Testis (tissue), 3 donors: Measurements from ENCODE around the gene DERA. TPM values are rescaled to one million over a fixed set of nuclear protein-coding genes. Genes with fewer than 3 reads are reported as not detected.

Experiments
- DNase-seq: peaks from one replicate; pipeline ENCODE4 v3.0.0-alpha.2; 2019
- H3K27ac ChIP-seq, 2 donors: fragments of 200-600 bp; sonication (generic); one replicate each; pipeline ENCODE4 v1.5.1; 2019
- H3K27me3 ChIP-seq: fragments of 200-600 bp; sonication (generic); one replicate; pipeline ENCODE4 v1.5.1; 2019
- H3K36me3 ChIP-seq: fragments of 200-600 bp; sonication (generic); one replicate; pipeline ENCODE4 v1.5.1; 2017; ENCODE audit warnings: low read depth; ENCODE audit errors: missing control alignments
- H3K4me1 ChIP-seq: fragments of 200-600 bp; sonication (generic); one replicate; pipeline ENCODE4 v1.5.1; 2019
- H3K4me3 ChIP-seq, 2 donors: fragments of 200-600 bp; sonication (generic); one replicate each; pipeline ENCODE4 v1.5.1; 2017 to 2019
- H3K9me3 ChIP-seq: fragments of 200-600 bp; sonication (generic); one replicate; pipeline ENCODE4 v1.5.1; 2017
- CTCF ChIP-seq, 3 experiments: fragments of 450-650 bp in 2 of 3; fragments of 200-600 bp in 1 of 3; sonication (generic) in 1 of 3; IDR thresholded peaks; one replicate each; pipeline ENCODE4 v1.5.1; 2016 to 2019; ENCODE audit warnings: antibody characterized with exemption in 3 of 3, mild to moderate bottlenecking in 2 of 3, moderate library complexity in 1 of 3
- POLR2A ChIP-seq: fragments of 450-650 bp; IDR thresholded peaks from one replicate; pipeline ENCODE4 v1.6.1; 2017; ENCODE audit warnings: antibody characterized with exemption, mild to moderate bottlenecking, moderate library complexity
- WGBS, 2 donors: methylation state at CpG; one replicate each; pipeline ENCODE4 v1.1.5; 2018; 5-methylcytosine and 5-hydroxymethylcytosine counted together
- intact Hi-C: fragments of 100-400 bp; cut with DNase I; formaldehyde crosslinking; loops from one replicate; pipeline ENCODE4 v1.15.1; 2023; ENCODE audit warnings: low total_unique reads
- polyA plus RNA-seq: library from polyadenylated mRNA; stranded (reverse); fragments of 350-450 nt; fragmentation: Illumina TruSeq; extraction: RNeasy Lipid Tissue Mini Kit (QIAGEN cat#74804); gene quantifications from one replicate; pipeline ENCODE4 v1.2.3, GENCODE V29; 2014; ENCODE audit warnings: low read depth, low replicate concordance; ENCODE audit not compliant: insufficient read depth
- total RNA-seq, 2 donors: library from RNA; depleted of rRNA; stranded (reverse); fragments of >200 nt; gene quantifications; one replicate each; pipeline ENCODE4 v1.2.3, GENCODE V29; 2016

DERA gene
- total and polyA plus RNA-seq, 3 donors from 2014 or later = 14.0 to 21.3 (median 19.0) TPM

GRCh38 chr12:15955281-15955680 is 44.1 kb downstream of the DERA start:
- no peak for DNase-seq
- 78 to 85% methylated on average over 4 of the region's 4 CpGs for WGBS, 2 donors
- H3K27ac ChIP-seq = no peak overlapping the region
- no peak overlapping the region for H3K4me3 ChIP-seq
- H3K27me3 ChIP-seq = no peaks in the 10 kb centered on the region
- H3K4me1 ChIP-seq = no peaks in the 10 kb centered on the region
- TF ChIP-seq CTCF (IDR thresholded peaks at IDR 0.05) (no peak), POLR2A (no peak)
- H3K36me3 ChIP-seq = no peaks in the 10 kb centered on the region
- no peaks in the 10 kb centered on the region for H3K9me3 ChIP-seq
- intact Hi-C loops = no loop called here

GRCh38 chr12:15956010-15956409 is 44.9 kb downstream of the DERA start:
- Histone ChIP-seq H3K27me3 (no peaks in the 10 kb centered on the region), H3K4me1 (no peaks in the 10 kb centered on the region), H3K27ac (no peak overlapping the region), H3K36me3 (no peaks in the 10 kb centered on the region), H3K9me3 (no peaks in the 10 kb centered on the region), H3K4me3 (no peak overlapping the region)
- WGBS, 2 donors = 83 to 89% methylated on average over 1 of the region's 1 CpG
- intact Hi-C loops = no loop called here
- TF ChIP-seq POLR2A (no peak), CTCF (IDR thresholded peaks at IDR 0.05) (no peak)
- no peak for DNase-seq

GRCh38 chr12:15956413-15957185 is 45.5 kb downstream of the DERA start:
- intact Hi-C loops = no loop called here
- Histone ChIP-seq H3K9me3 (no peaks in the 10 kb centered on the region), H3K36me3 (no peaks in the 10 kb centered on the region), H3K4me1 (no peaks in the 10 kb centered on the region), H3K27ac (no peak overlapping the region), H3K4me3 (no peak overlapping the region), H3K27me3 (no peaks in the 10 kb centered on the region)
- WGBS, 2 donors = 87 to 97% methylated on average over 9 of the region's 9 CpGs
- TF ChIP-seq CTCF (IDR thresholded peaks at IDR 0.05) (no peak), POLR2A (no peak)
- DNase-seq = no peak

GRCh38 chr12:15962760-15963159 is 51.6 kb downstream of the DERA start:
- TF ChIP-seq CTCF (IDR thresholded peaks at IDR 0.05) (no peak), POLR2A (no peak)
- WGBS, 2 donors = 89 to 92% methylated on average over 4 of the region's 4 CpGs
- Histone ChIP-seq H3K9me3 (no peaks in the 10 kb centered on the region), H3K27me3 (no peaks in the 10 kb centered on the region), H3K4me1 (no peaks in the 10 kb centered on the region), H3K36me3 (no peaks in the 10 kb centered on the region), H3K27ac (no peak overlapping the region), H3K4me3 (no peak overlapping the region)
- DNase-seq = no peak
- intact Hi-C loops = no loop called here

GRCh38 chr12:15963271-15963670 is 52.1 kb downstream of the DERA start:
- TF ChIP-seq POLR2A (no peak), CTCF (IDR thresholded peaks at IDR 0.05) (no peak)
- Histone ChIP-seq H3K4me1 (no peaks in the 10 kb centered on the region), H3K4me3 (no peak overlapping the region), H3K36me3 (no peaks in the 10 kb centered on the region), H3K27me3 (no peaks in the 10 kb centered on the region), H3K9me3 (no peaks in the 10 kb centered on the region), H3K27ac (no peak overlapping the region)
- 88 to 96% methylated on average over 1 of the region's 1 CpG for WGBS, 2 donors
- DNase-seq = no peak
- intact Hi-C loops = no loop called here
